ENCODE measurements around the gene LTO1. TPM values are rescaled to one million over a fixed set of nuclear protein-coding genes. Genes with fewer than 3 reads are reported as not detected.

Gene LTO1
- total and polyA plus RNA-seq, 2 of the 13 experiments (the other 11 are each of a cell fraction or from before 2014, with no cell fraction given), result 11.8 to 15.0 TPM

DNA sequence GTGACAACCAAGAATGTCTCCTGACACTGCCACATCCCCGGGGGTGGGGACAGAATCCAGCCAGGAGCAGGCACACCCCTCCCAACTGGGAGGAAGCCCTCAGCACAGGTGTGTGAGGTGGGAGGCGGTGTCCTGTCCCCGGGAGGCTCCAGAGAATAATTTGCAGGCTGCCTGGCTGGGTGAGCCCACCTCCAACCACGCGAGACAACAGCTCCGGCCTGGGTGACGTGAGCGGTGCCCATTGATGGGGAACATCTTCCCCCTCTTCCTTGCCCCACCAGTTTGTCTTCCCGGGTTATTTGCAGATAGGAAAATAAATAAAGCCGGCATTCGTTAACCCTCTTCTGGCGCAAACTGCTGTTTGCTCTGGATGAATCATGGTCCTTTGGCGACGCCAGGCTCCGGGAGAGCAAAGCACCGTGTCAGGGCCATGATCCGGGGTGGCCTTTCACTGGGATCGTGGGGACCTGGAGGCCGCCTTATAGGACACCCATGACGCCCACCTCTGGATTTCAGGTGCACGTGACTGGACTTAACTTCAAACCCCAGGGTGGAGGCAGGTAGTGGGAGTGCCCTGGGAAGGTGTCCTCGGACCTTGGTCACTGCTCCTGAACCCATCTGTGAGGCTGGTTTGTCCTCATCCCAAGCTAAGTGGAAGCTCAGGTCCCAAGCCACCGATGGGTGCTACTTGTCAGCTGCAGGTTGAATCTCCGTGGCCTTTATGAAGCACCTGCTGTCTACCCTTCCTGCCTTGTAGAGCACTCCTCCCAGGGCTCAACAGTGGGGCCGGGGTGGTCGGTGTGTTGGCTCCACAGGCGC lies 20.3 kb downstream of the LTO1 start (continued):
- TF ChIP-seq PHF21A (CRISPR knock-in tag; IDR thresholded peaks at IDR 0.05) (peak; percentile 92), ZNF883 (CRISPR knock-in tag; IDR thresholded peaks at IDR 0.05; ENCODE audit: not compliant biosample characterization) (peak; percentile 63), ARNT2 (CRISPR knock-in tag; IDR thresholded peaks at IDR 0.05; ENCODE audit: low read depth) (peak; percentile 36; the same call in 1 of the 2 replicates), ZNF496 (CRISPR knock-in tag; IDR thresholded peaks at IDR 0.05; ENCODE audit: insufficient replicate concordance) (no peak), ZSCAN25 (CRISPR knock-in tag; IDR thresholded peaks at IDR 0.05) (0 out of 2 replicates have a peak, but pooled peaks have one; percentile 32), NR2F1 (CRISPR knock-in tag; IDR thresholded peaks at IDR 0.05) (peak in 1 of 2 experiments; percentile 67; a peak in 1 of 4 replicates), ZNF615 (CRISPR knock-in tag; IDR thresholded peaks at IDR 0.05; ENCODE audit: borderline replicate concordance) (no peak), HOXA3 (CRISPR knock-in tag; IDR thresholded peaks at IDR 0.05) (peak; percentile 35; the same call in 1 of the 2 replicates), SOX5 (CRISPR knock-in tag; IDR thresholded peaks at IDR 0.05; ENCODE audit: borderline replicate concordance) (peak; percentile 78; the same call in 1 of the 2 replicates), ZNF205 (CRISPR knock-in tag; IDR thresholded peaks at IDR 0.05) (no peak; the same call in 1 of the 2 replicates), ZNF709 (CRISPR knock-in tag; IDR thresholded peaks at IDR 0.05) (no peak), ZFP1 (CRISPR knock-in tag; IDR thresholded peaks at IDR 0.05) (0 out of 2 replicates have a peak, but pooled peaks have one; percentile 32)
- TF ChIP-seq, protein P1, sequence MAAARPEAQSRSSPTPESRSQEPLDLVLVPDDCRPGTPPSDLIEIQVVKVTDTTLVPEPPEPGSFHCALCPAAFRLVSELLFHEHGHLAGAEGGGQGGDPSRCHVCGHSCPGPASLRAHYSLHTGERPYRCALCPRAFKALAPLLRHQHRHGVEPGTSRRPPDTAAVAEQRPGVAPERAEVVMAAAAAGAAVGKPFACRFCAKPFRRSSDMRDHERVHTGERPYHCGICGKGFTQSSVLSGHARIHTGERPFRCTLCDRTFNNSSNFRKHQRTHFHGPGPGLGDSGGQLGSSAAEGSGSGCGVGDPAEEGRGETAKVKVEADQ (CRISPR knock-in tag; IDR thresholded peaks at IDR 0.05; ENCODE audit: borderline replicate concordance), result peak; percentile 51; the same call in 1 of the 2 replicates
- TF ChIP-seq, protein P2, sequence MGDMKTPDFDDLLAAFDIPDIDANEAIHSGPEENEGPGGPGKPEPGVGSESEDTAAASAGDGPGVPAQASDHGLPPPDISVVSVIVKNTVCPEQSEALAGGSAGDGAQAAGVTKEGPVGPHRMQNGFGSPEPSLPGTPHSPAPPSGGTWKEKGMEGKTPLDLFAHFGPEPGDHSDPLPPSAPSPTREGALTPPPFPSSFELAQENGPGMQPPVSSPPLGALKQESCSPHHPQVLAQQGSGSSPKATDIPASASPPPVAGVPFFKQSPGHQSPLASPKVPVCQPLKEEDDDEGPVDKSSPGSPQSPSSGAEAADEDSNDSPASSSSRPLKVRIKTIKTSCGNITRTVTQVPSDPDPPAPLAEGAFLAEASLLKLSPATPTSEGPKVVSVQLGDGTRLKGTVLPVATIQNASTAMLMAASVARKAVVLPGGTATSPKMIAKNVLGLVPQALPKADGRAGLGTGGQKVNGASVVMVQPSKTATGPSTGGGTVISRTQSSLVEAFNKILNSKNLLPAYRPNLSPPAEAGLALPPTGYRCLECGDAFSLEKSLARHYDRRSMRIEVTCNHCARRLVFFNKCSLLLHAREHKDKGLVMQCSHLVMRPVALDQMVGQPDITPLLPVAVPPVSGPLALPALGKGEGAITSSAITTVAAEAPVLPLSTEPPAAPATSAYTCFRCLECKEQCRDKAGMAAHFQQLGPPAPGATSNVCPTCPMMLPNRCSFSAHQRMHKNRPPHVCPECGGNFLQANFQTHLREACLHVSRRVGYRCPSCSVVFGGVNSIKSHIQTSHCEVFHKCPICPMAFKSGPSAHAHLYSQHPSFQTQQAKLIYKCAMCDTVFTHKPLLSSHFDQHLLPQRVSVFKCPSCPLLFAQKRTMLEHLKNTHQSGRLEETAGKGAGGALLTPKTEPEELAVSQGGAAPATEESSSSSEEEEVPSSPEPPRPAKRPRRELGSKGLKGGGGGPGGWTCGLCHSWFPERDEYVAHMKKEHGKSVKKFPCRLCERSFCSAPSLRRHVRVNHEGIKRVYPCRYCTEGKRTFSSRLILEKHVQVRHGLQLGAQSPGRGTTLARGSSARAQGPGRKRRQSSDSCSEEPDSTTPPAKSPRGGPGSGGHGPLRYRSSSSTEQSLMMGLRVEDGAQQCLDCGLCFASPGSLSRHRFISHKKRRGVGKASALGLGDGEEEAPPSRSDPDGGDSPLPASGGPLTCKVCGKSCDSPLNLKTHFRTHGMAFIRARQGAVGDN (CRISPR knock-in tag; IDR thresholded peaks at IDR 0.05), result peak; percentile 93
- TF ChIP-seq, protein P3, sequence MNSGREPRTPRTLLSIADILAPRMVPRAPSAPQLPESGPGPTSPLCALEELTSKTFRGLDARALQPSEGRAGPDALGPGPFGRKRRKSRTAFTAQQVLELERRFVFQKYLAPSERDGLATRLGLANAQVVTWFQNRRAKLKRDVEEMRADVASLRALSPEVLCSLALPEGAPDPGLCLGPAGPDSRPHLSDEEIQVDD (CRISPR knock-in tag; IDR thresholded peaks at IDR 0.05; ENCODE audit: borderline replicate concordance), result no peak
- TF ChIP-seq, protein P4, sequence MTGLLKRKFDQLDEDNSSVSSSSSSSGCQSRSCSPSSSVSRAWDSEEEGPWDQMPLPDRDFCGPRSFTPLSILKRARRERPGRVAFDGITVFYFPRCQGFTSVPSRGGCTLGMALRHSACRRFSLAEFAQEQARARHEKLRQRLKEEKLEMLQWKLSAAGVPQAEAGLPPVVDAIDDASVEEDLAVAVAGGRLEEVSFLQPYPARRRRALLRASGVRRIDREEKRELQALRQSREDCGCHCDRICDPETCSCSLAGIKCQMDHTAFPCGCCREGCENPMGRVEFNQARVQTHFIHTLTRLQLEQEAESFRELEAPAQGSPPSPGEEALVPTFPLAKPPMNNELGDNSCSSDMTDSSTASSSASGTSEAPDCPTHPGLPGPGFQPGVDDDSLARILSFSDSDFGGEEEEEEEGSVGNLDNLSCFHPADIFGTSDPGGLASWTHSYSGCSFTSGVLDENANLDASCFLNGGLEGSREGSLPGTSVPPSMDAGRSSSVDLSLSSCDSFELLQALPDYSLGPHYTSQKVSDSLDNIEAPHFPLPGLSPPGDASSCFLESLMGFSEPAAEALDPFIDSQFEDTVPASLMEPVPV (CRISPR knock-in tag; IDR thresholded peaks at IDR 0.05), result peak; percentile 87
- TF ChIP-seq, protein P5, sequence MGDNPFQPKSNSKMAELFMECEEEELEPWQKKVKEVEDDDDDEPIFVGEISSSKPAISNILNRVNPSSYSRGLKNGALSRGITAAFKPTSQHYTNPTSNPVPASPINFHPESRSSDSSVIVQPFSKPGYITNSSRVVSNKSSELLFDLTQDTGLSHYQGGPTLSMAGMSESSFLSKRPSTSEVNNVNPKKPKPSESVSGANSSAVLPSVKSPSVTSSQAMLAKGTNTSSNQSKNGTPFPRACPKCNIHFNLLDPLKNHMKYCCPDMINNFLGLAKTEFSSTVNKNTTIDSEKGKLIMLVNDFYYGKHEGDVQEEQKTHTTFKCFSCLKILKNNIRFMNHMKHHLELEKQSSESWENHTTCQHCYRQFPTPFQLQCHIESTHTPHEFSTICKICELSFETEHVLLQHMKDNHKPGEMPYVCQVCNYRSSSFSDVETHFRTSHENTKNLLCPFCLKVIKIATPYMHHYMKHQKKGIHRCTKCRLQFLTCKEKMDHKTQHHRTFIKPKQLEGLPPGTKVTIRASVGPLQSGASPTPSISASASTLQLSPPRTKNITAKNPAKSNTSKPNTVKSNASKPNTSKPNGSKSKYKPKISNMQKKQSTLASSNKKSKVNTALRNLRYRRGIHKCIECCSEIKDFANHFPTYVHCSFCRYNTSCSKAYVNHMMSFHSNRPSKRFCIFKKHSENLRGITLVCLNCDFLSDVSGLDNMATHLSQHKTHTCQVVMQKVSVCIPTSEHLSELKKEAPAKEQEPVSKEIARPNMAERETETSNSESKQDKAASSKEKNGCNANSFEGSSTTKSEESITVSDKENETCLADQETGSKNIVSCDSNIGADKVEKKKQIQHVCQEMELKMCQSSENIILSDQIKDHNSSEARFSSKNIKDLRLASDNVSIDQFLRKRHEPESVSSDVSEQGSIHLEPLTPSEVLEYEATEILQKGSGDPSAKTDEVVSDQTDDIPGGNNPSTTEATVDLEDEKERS (CRISPR knock-in tag; IDR thresholded peaks at IDR 0.05), result peak; percentile 87

All from HepG2 (cell line).